GM23338 (cell line): ENCODE results near the gene ERC2. TPM values are rescaled to one million over a fixed set of nuclear protein-coding genes. Genes with fewer than 3 reads are reported as not detected.

Experiments used
- ATAC-seq: fragments of 200-7000 bp; cut with Tn5 transposase; 3 replicates; pipeline ENCODE4 v1.9.1; 2020
- DNase-seq: peaks from one replicate; pipeline ENCODE4 v3.0.0-alpha.2; 2015; ENCODE audit warnings: low spot score
- H2AFZ ChIP-seq: fragments of 200-600 bp; sonication (generic); 2 replicates; pipeline ENCODE4 v1.8.0; 2016; ENCODE audit warnings: antibody characterized with exemption, mild to moderate bottlenecking, moderate library complexity
- H3F3A ChIP-seq: fragments of 200-600 bp; sonication (generic); replicated peaks from 2 replicates; pipeline ENCODE4 v1.8.0; 2017; ENCODE audit warnings: antibody characterized with exemption, mixed run types, low read depth
- H3K27ac ChIP-seq: fragments of 200-600 bp; sonication (generic); 2 replicates; pipeline ENCODE4 v1.6.1; 2016; ENCODE audit warnings: low read depth
- H3K27me3 ChIP-seq: fragments of 200-600 bp; sonication (generic); 2 replicates; pipeline ENCODE4 v1.8.0; 2016; ENCODE audit warnings: mild to moderate bottlenecking, mixed run types, moderate library complexity; ENCODE audit not compliant: insufficient read depth
- H3K36me3 ChIP-seq: fragments of 200-600 bp; sonication (generic); 2 replicates; pipeline ENCODE4 v1.8.0; 2016; ENCODE audit warnings: mild to moderate bottlenecking; ENCODE audit not compliant: insufficient read depth
- H3K4me1 ChIP-seq: fragments of 200-600 bp; sonication (generic); 2 replicates; pipeline ENCODE4 v1.8.0; 2016; ENCODE audit warnings: mild to moderate bottlenecking, moderate library complexity; ENCODE audit not compliant: insufficient read depth
- H3K4me2 ChIP-seq: fragments of 200-600 bp; sonication (generic); 2 replicates; pipeline ENCODE4 v1.7.1; 2017; ENCODE audit warnings: mixed run types
- H3K4me3 ChIP-seq: fragments of 200-600 bp; sonication (generic); 2 replicates; pipeline ENCODE4 v1.6.1; 2016; ENCODE audit warnings: mixed run types
- H3K79me2 ChIP-seq: fragments of 200-600 bp; sonication (generic); replicated peaks from 2 replicates; pipeline ENCODE4 v1.8.0; 2017; ENCODE audit warnings: mild to moderate bottlenecking; ENCODE audit not compliant: insufficient read depth
- H3K9me2 ChIP-seq: fragments of 200-600 bp; sonication (generic); 2 replicates; pipeline ENCODE4 v1.8.0; 2017; ENCODE audit not compliant: insufficient read depth
- H4K20me1 ChIP-seq: fragments of 200-600 bp; sonication (generic); replicated peaks from 2 replicates; pipeline ENCODE4 v1.8.0; 2017; ENCODE audit warnings: mild to moderate bottlenecking; ENCODE audit not compliant: insufficient read depth
- H3K27ac Mint-ChIP-seq: 2 replicates; pipeline ENCODE4 v1.8.0; 2020; ENCODE audit warnings: inconsistent platforms, mild to moderate bottlenecking, moderate library complexity, mixed read lengths
- H3K27me3 Mint-ChIP-seq: 3 replicates; pipeline ENCODE4 v1.8.0; 2022; ENCODE audit warnings: low read depth, mild to moderate bottlenecking, moderate library complexity, mixed read lengths, inconsistent platforms; ENCODE audit not compliant: insufficient read depth, poor library complexity
- H3K36me3 Mint-ChIP-seq: 3 replicates; pipeline ENCODE4 v1.8.0; 2021; ENCODE audit warnings: low read depth, mild to moderate bottlenecking, inconsistent platforms, moderate library complexity, mixed read lengths
- H3K4me1 Mint-ChIP-seq: 3 replicates; pipeline ENCODE4 v1.8.0; 2020; ENCODE audit warnings: mild to moderate bottlenecking, inconsistent platforms, mixed read lengths
- H3K4me3 Mint-ChIP-seq: 3 replicates; pipeline ENCODE4 v1.8.0; 2021; ENCODE audit warnings: moderate library complexity, mild to moderate bottlenecking, inconsistent platforms, mixed read lengths
- H3K9me3 Mint-ChIP-seq: 3 replicates; pipeline ENCODE4 v1.8.0; 2020; ENCODE audit warnings: moderate library complexity, mild to moderate bottlenecking, inconsistent platforms, mixed read lengths
- ETS1 ChIP-seq: IDR thresholded peaks from 2 replicates; pipeline ENCODE4 v1.6.1; 2016; ENCODE audit warnings: antibody characterized with exemption
- JUNB ChIP-seq: IDR thresholded peaks from one replicate; pipeline ENCODE4 v1.6.1; 2016; ENCODE audit warnings: antibody characterized with exemption; ENCODE audit not compliant: unreplicated experiment
- REST ChIP-seq: IDR thresholded peaks from one replicate; pipeline ENCODE4 v1.6.1; 2018; ENCODE audit warnings: antibody characterized with exemption; ENCODE audit not compliant: unreplicated experiment
- ZNF114 ChIP-seq: fragments of 250-450 bp; sonication (Bioruptor Pico); IDR thresholded peaks from 2 replicates; pipeline ENCODE4 v1.5.0; 2020; ENCODE audit warnings: mild to moderate bottlenecking, moderate library complexity
- ZNF331 ChIP-seq: fragments of 250-450 bp; sonication (Bioruptor Pico); IDR thresholded peaks from 2 replicates; pipeline ENCODE4 v1.5.0; 2020; ENCODE audit warnings: low read depth, mild to moderate bottlenecking, moderate library complexity
- ZNF462 ChIP-seq: fragments of 250-450 bp; sonication (Bioruptor Pico); IDR thresholded peaks from 2 replicates; pipeline ENCODE4 v1.5.0; 2020; ENCODE audit warnings: mild to moderate bottlenecking, moderate library complexity
- polyA plus RNA-seq: library from polyadenylated mRNA; unstranded; fragments of >200 nt; fragmentation: Nextera tagmentation; extraction: Ambion mirVana; gene quantifications from 2 replicates; pipeline ENCODE4 v1.2.1, GENCODE V29; 2016
- total RNA-seq: library from RNA; depleted of rRNA; stranded (reverse); fragments of >200 nt; shearing (Covaris generic); gene quantifications from 2 replicates; pipeline ENCODE4 v1.2.3, GENCODE V29; 2014

ERC2 gene
- total and polyA plus RNA-seq, 2 experiments from 2014 or later, result 11.8 to 13.7 TPM

- TF ChIP-seq REST, result no peak
These were observed 726.0 kb downstream of the ERC2 start (continued) for GRCh38 chr3:55742022-55742831.

- Histone ChIP-seq H2AFZ (no peak overlapping the region), H3K36me3 (no peaks in the 10 kb centered on the region), H3K27me3 (no peaks in the 10 kb centered on the region), H4K20me1 (no peaks in the 10 kb centered on the region), H3K4me1 (no peaks in the 10 kb centered on the region), H3K4me2 (no peak overlapping the region), H3K79me2 (no peaks in the 10 kb centered on the region), H3K9me2 (no peaks in the 10 kb centered on the region), H3K27ac (no peak overlapping the region), H3F3A (no peaks in the 10 kb centered on the region), H3K4me3 (no peak overlapping the region)
- no peak for ATAC-seq
- Mint-ChIP-seq H3K27me3 (no peaks in the 10 kb centered on the region), H3K9me3 (peaks cover 3% of the 10 kb centered on the region; the same call in 1 of the 3 replicates), H3K36me3 (no peaks in the 10 kb centered on the region), H3K4me1 (peaks cover 2% of the 10 kb centered on the region; the same call in 2 of the 3 replicates), H3K4me3 (no peak overlapping the region), H3K27ac (no peak overlapping the region)
- TF ChIP-seq JUNB, result no peak
- DNase-seq, result no peak
These were observed 731.1 kb downstream of the ERC2 start for GRCh38 chr3:55737186-55737585.

- Mint-ChIP-seq H3K4me3 (no peak overlapping the region), H3K27me3 (no peaks in the 10 kb centered on the region), H3K27ac (no peak overlapping the region), H3K4me1 (no peaks in the 10 kb centered on the region), H3K9me3 (peaks cover 3% of the 10 kb centered on the region; the same call in 1 of the 3 replicates), H3K36me3 (no peaks in the 10 kb centered on the region)
- Histone ChIP-seq H4K20me1 (no peaks in the 10 kb centered on the region), H3K27me3 (no peaks in the 10 kb centered on the region), H3K4me3 (no peak overlapping the region), H3K9me2 (no peaks in the 10 kb centered on the region), H3K36me3 (no peaks in the 10 kb centered on the region), H3K27ac (no peak overlapping the region), H3K4me2 (no peak overlapping the region), H3F3A (no peaks in the 10 kb centered on the region), H3K79me2 (no peaks in the 10 kb centered on the region), H3K4me1 (no peaks in the 10 kb centered on the region), H2AFZ (no peak overlapping the region)
- DNase-seq (no peak), ATAC-seq (no peak)
- TF ChIP-seq ETS1 (no peak), ZNF462 (CRISPR knock-in tag) (no peak), ZNF114 (no peak), ZNF331 (no peak)
These were observed 732.3 kb downstream of the ERC2 start for GRCh38 chr3:55735976-55736375.
